ENCODE results near the gene S100A10.

DNA sequence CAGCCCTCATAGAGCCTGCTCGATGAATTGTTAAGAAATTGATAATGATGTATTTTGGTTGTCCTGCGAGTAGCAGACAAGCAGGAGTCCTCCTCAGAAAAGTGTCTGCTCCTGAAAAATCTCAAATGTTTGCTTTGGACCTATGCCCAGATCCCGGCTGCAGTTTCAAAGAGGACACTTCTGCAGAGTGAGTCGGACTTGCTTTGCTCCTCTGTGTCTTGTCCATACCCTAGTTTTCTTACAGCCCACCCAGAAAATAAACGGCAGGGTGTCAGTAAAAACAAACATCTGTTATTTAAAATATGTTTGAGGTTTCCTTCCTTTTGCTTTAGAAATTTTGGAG, 2.8 kb downstream of the S100A10 start:
- TF ChIP-seq, protein P1, sequence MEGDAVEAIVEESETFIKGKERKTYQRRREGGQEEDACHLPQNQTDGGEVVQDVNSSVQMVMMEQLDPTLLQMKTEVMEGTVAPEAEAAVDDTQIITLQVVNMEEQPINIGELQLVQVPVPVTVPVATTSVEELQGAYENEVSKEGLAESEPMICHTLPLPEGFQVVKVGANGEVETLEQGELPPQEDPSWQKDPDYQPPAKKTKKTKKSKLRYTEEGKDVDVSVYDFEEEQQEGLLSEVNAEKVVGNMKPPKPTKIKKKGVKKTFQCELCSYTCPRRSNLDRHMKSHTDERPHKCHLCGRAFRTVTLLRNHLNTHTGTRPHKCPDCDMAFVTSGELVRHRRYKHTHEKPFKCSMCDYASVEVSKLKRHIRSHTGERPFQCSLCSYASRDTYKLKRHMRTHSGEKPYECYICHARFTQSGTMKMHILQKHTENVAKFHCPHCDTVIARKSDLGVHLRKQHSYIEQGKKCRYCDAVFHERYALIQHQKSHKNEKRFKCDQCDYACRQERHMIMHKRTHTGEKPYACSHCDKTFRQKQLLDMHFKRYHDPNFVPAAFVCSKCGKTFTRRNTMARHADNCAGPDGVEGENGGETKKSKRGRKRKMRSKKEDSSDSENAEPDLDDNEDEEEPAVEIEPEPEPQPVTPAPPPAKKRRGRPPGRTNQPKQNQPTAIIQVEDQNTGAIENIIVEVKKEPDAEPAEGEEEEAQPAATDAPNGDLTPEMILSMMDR (IDR thresholded peaks at IDR 0.05), result no peak
- TF ChIP-seq SMAD3 (CRISPR knock-in tag; IDR thresholded peaks at IDR 0.05; ENCODE audit: borderline replicate concordance) (no peak), CREB1 (CRISPR knock-in tag; IDR thresholded peaks at IDR 0.05) (no peak), TEAD4 (CRISPR knock-in tag; IDR thresholded peaks at IDR 0.05) (no peak), SP1 (CRISPR knock-in tag; conservative IDR thresholded peaks at IDR 0.05) (no peak), ZNF121 (CRISPR knock-in tag; IDR thresholded peaks at IDR 0.05) (no peak), NFE2L1 (CRISPR knock-in tag; IDR thresholded peaks at IDR 0.05) (no peak), TEAD1 (CRISPR knock-in tag; IDR thresholded peaks at IDR 0.05) (no peak), PRRX2 (CRISPR knock-in tag; IDR thresholded peaks at IDR 0.05) (no peak)
- TF ChIP-seq, protein P2, sequence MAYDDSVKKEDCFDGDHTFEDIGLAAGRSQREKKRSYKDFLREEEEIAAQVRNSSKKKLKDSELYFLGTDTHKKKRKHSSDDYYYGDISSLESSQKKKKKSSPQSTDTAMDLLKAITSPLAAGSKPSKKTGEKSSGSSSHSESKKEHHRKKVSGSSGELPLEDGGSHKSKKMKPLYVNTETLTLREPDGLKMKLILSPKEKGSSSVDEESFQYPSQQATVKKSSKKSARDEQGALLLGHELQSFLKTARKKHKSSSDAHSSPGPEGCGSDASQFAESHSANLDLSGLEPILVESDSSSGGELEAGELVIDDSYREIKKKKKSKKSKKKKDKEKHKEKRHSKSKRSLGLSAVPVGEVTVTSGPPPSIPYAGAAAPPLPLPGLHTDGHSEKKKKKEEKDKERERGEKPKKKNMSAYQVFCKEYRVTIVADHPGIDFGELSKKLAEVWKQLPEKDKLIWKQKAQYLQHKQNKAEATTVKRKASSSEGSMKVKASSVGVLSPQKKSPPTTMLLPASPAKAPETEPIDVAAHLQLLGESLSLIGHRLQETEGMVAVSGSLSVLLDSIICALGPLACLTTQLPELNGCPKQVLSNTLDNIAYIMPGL (CRISPR knock-in tag; IDR thresholded peaks at IDR 0.05), result no peak

All from WTC11 (cell line).